ENCODE results near the gene WNT3A. TPM values are rescaled to one million over a fixed set of nuclear protein-coding genes. Genes with fewer than 3 reads are reported as not detected.

The WNT3A gene
- polyA plus RNA-seq, 1 of the 3 experiments (the other 2 are of a cell fraction) = not detected

DNA sequence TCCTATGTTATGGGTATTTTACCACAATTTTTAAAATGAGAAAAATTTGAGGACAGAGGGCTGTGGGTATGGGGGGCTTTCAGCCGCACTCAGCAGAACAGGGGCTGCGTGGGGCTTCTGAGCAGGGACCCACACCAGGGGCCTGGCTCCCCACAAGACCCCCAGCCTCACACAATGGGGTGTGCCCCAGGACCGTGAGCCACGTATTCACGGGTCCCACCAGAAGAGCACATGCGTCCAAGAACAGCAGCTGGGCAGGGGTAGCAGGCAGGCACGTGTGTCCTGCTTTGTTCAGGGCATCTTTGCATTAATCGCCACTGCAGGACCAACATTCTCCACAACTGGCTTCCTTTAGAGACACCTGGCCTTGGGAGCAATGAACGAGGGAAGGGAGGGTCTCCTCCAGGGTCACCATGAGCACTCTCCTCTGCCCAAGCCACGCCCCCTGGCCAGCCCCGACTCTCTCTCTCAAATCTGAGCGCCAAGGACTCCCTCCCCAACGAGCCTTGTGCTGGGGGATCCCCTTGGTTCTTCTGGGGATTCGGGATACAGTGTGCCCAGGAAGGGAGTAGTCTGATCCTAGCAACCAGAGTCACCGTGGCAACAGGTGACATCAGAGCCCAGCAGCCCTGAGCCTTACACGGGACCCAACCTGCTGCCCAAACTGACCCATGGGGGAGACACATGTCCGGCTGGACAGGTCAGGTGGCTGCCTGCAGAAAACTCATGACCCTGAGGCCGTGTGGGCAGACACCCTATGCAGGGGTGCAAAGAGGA is 68.3 kb downstream of the WNT3A start:
- Histone ChIP-seq H3K79me2 (ENCODE audit: insufficient read depth) (peaks cover 7% of the 10 kb centered on the region), H3K4me1 (ENCODE audit: control insufficient read depth in 1 of 2, insufficient read depth in 2 of 2, low read depth in 1 of 2, low read length in 1 of 2) (peaks cover 0 to 20% of the 10 kb centered on the region in 2 experiments; a peak in 1 of 4 replicates), H3K27ac (ENCODE audit: low read depth in 2 of 2, low read length in 1 of 2) (no peak overlapping the region), H2AFZ (ENCODE audit: low read depth) (no peak overlapping the region), H3K4me3 (ENCODE audit: low read depth in 2 of 2, low read length in 1 of 2) (no peak overlapping the region), H4K20me1 (ENCODE audit: insufficient read depth) (no peaks in the 10 kb centered on the region), H3F3A (replicated peaks; ENCODE audit: insufficient read depth) (peaks cover 7% of the 10 kb centered on the region), H3K36me3 (replicated peaks in 1 of 2; ENCODE audit: control insufficient read depth in 1 of 2, insufficient read depth in 2 of 2, low read length in 1 of 2) (no peaks in the 10 kb centered on the region), H3K9me2 (no peaks in the 10 kb centered on the region), H3K9me3 (no peaks in the 10 kb centered on the region), H3K9ac (no peak overlapping the region), H3K4me2 (no peak overlapping the region), H3K27me3 (ENCODE audit: insufficient read depth) (no peaks in the 10 kb centered on the region)
- POLR2A ChIA-PET = no interaction called here
- WGBS (ENCODE audit: low lambda C conversion rate) = 76% methylated on average over 15 of the region's 18 CpGs
- DNase-seq = no peak
- TF ChIP-seq RFX5 (IDR thresholded peaks at IDR 0.05; ENCODE audit: low read length) (peak; percentile 97), EZH2phosphoT487 (IDR thresholded peaks at IDR 0.05; ENCODE audit: borderline replicate concordance, low read depth) (no peak)
- CTCF ChIA-PET = interaction anchor here (1.9 to 2.2 kb wide), 3 partner anchors 70 to 76 kb away, joined by 6 to 17 read pairs (median 8); no protein-coding TSS in a partner anchor

- peaks cover 0 to 20% of the 10 kb centered on the region in 2 experiments; a peak in 1 of 4 replicates for H3K4me1 ChIP-seq (ENCODE audit: control insufficient read depth in 1 of 2, insufficient read depth in 2 of 2, low read depth in 1 of 2, low read length in 1 of 2)
- H2AFZ ChIP-seq (ENCODE audit: low read depth) = no peak overlapping the region
- no peak overlapping the region for H3K9ac ChIP-seq
- H3F3A ChIP-seq (replicated peaks; ENCODE audit: insufficient read depth) = peaks cover 7% of the 10 kb centered on the region
- H3K27me3 ChIP-seq (ENCODE audit: insufficient read depth) = no peaks in the 10 kb centered on the region
- POLR2A ChIA-PET = no interaction called here
- no peak overlapping the region for H3K4me3 ChIP-seq (ENCODE audit: low read depth in 2 of 2, low read length in 1 of 2)
- no peak overlapping the region for H3K4me2 ChIP-seq
- no peak for TF ChIP-seq POLR2AphosphoS5 (IDR thresholded peaks at IDR 0.05; ENCODE audit: low read depth, low read length)
- TF ChIP-seq MXI1 (IDR thresholded peaks at IDR 0.05; ENCODE audit: low read depth, low read length) = no peak
- no peaks in the 10 kb centered on the region for H4K20me1 ChIP-seq (ENCODE audit: insufficient read depth)
- H3K9me3 ChIP-seq = no peaks in the 10 kb centered on the region
- no peaks in the 10 kb centered on the region for H3K9me2 ChIP-seq
- CTCF ChIA-PET = interaction anchor here (2.2 kb wide), 1 partner anchor 76 kb away, joined by 6 read pairs; no protein-coding TSS in a partner anchor
- WGBS (ENCODE audit: low lambda C conversion rate) = 90% methylated on average over 6 of the region's 9 CpGs
- peaks cover 14% of the 10 kb centered on the region for H3K79me2 ChIP-seq (ENCODE audit: insufficient read depth)
- no peak overlapping the region for H3K27ac ChIP-seq (ENCODE audit: low read depth in 2 of 2, low read length in 1 of 2)
- H3K36me3 ChIP-seq (replicated peaks in 1 of 2; ENCODE audit: control insufficient read depth in 1 of 2, insufficient read depth in 2 of 2, low read length in 1 of 2) = no peaks in the 10 kb centered on the region
- no peak for DNase-seq
Observed at GRCh38 chr1:228075801-228076271, 69.0 kb downstream of the WNT3A start.

DNA sequence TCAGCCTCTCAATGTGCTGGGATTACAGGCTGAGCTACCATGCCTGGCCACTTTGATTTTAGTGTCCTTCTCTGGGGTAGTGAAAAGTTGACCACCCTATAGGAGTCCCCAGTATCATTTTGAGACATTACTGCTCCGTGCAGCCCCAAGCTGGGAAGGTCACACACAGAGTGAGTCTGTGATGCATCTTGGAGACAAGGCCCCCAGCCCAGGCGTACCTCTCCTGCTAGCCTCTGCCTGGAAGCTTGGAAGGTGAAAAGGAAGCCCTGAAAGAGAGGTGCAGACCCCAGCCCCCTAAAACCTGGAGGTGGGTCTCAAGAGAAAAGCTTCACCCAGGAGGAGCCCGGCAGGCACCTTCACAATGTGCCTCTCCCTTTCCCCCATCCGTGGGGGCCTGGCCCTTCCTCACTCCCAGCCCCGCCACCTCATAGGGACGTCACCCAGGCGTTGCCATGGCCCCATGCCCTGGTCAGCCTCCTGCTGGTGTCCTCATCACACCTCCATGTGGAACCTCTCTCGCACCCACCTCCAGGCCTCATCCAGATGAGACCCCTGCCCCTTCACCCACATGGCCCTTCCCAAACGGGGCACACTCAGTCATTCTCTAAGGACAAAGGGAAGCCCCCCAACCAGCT is 70.1 kb downstream of the WNT3A start:
- H3K4me1 ChIP-seq (ENCODE audit: control insufficient read depth in 1 of 2, insufficient read depth in 2 of 2, low read depth in 1 of 2, low read length in 1 of 2) = peaks cover 4 to 28% of the 10 kb centered on the region in 2 experiments; a peak in 2 of 4 replicates
- H3K79me2 ChIP-seq (ENCODE audit: insufficient read depth) = peaks cover 25% of the 10 kb centered on the region
- DNase-seq = no peak
- no peaks in the 10 kb centered on the region for H3K27me3 ChIP-seq (ENCODE audit: insufficient read depth)
- no peaks in the 10 kb centered on the region for H3K9me3 ChIP-seq
- peaks cover 7% of the 10 kb centered on the region for H3F3A ChIP-seq (replicated peaks; ENCODE audit: insufficient read depth)
- H2AFZ ChIP-seq (ENCODE audit: low read depth) = no peak overlapping the region
- ChIA-PET POLR2A (no interaction called here), CTCF (interaction anchor here (1.1 to 2.2 kb wide), 3 partner anchors 54 to 77 kb away, joined by 4 to 6 read pairs (median 6); no protein-coding TSS in a partner anchor)
- WGBS (ENCODE audit: low lambda C conversion rate) = 84% methylated on average over 8 of the region's 9 CpGs
- H3K9ac ChIP-seq = no peak overlapping the region
- no peaks in the 10 kb centered on the region for H4K20me1 ChIP-seq (ENCODE audit: insufficient read depth)
- no peak overlapping the region for H3K27ac ChIP-seq (ENCODE audit: low read depth in 2 of 2, low read length in 1 of 2)
- no peaks in the 10 kb centered on the region for H3K9me2 ChIP-seq
- H3K4me3 ChIP-seq (ENCODE audit: low read depth in 2 of 2, low read length in 1 of 2) = no peak overlapping the region
- H3K4me2 ChIP-seq = no peak overlapping the region
- H3K36me3 ChIP-seq (replicated peaks in 1 of 2; ENCODE audit: control insufficient read depth in 1 of 2, insufficient read depth in 2 of 2, low read length in 1 of 2) = no peaks in the 10 kb centered on the region
- TF ChIP-seq, protein P1, sequence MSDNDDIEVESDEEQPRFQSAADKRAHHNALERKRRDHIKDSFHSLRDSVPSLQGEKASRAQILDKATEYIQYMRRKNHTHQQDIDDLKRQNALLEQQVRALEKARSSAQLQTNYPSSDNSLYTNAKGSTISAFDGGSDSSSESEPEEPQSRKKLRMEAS (IDR thresholded peaks at IDR 0.05; ENCODE audit: low read depth) = no peak
- TF ChIP-seq RXRA (IDR thresholded peaks at IDR 0.05; ENCODE audit: borderline replicate concordance, low read depth) = no peak
- TF ChIP-seq FOXM1 (IDR thresholded peaks at IDR 0.05; ENCODE audit: low read depth) = no peak
- TF ChIP-seq GATA2 (CRISPR knock-in tag; IDR thresholded peaks at IDR 0.05) = no peak
- TF ChIP-seq, protein P2, sequence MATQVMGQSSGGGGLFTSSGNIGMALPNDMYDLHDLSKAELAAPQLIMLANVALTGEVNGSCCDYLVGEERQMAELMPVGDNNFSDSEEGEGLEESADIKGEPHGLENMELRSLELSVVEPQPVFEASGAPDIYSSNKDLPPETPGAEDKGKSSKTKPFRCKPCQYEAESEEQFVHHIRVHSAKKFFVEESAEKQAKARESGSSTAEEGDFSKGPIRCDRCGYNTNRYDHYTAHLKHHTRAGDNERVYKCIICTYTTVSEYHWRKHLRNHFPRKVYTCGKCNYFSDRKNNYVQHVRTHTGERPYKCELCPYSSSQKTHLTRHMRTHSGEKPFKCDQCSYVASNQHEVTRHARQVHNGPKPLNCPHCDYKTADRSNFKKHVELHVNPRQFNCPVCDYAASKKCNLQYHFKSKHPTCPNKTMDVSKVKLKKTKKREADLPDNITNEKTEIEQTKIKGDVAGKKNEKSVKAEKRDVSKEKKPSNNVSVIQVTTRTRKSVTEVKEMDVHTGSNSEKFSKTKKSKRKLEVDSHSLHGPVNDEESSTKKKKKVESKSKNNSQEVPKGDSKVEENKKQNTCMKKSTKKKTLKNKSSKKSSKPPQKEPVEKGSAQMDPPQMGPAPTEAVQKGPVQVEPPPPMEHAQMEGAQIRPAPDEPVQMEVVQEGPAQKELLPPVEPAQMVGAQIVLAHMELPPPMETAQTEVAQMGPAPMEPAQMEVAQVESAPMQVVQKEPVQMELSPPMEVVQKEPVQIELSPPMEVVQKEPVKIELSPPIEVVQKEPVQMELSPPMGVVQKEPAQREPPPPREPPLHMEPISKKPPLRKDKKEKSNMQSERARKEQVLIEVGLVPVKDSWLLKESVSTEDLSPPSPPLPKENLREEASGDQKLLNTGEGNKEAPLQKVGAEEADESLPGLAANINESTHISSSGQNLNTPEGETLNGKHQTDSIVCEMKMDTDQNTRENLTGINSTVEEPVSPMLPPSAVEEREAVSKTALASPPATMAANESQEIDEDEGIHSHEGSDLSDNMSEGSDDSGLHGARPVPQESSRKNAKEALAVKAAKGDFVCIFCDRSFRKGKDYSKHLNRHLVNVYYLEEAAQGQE (IDR thresholded peaks at IDR 0.05; ENCODE audit: low read depth, low read length) = no peak
- no peak for TF ChIP-seq NFIC (IDR thresholded peaks at IDR 0.05; ENCODE audit: borderline replicate concordance)
- no peak for TF ChIP-seq MEF2A (IDR thresholded peaks at IDR 0.05; ENCODE audit: borderline replicate concordance, low read depth)
- no peak for TF ChIP-seq GABPA (IDR thresholded peaks at IDR 0.05; ENCODE audit: low read depth)
- TF ChIP-seq POLR2AphosphoS5 (IDR thresholded peaks at IDR 0.05; ENCODE audit: low read depth, low read length) = no peak
- no peak for TF ChIP-seq SMC3 (IDR thresholded peaks at IDR 0.05; ENCODE audit: low read depth, low read length)
- TF ChIP-seq FOSL2 (IDR thresholded peaks at IDR 0.05; ENCODE audit: borderline replicate concordance, low read depth) = no peak

All from SK-N-SH (cell line).